AG04450 (cell line): ENCODE results near the gene OR10J1. TPM values are rescaled to one million over a fixed set of nuclear protein-coding genes. Genes with fewer than 3 reads are reported as not detected.

Experiments used
- CTCF ChIA-PET: fragments of 300-600, 350-600 bp; formaldehyde crosslinking; extraction: SDS; loops from one replicate; lab custom pipeline; 2022; ENCODE audit warnings: antibody characterized with exemption, inconsistent platforms; lab: Charles Lee
- POLR2A ChIA-PET: fragments of 350-600 bp; formaldehyde crosslinking; extraction: SDS; loops from one replicate; lab custom pipeline; 2021; ENCODE audit warnings: antibody characterized with exemption, inconsistent platforms; lab: Yijun Ruan, JAX
- DNase-seq: peaks from one replicate; pipeline ENCODE4 v3.0.0-alpha.2; 2011; ENCODE audit warnings: low read depth, low spot score
- H3K27ac ChIP-seq: one replicate; pipeline ENCODE4 v1.5.1; 2012; ENCODE audit warnings: low read depth, low read length, control low read depth
- H3K27me3 ChIP-seq: one replicate; pipeline ENCODE4 v1.6.0; 2012; ENCODE audit warnings: low read length; ENCODE audit not compliant: control insufficient read depth, insufficient read depth
- H3K4me3 ChIP-seq: 2 replicates; pipeline ENCODE4 v1.5.1; 2011; ENCODE audit warnings: mild to moderate bottlenecking, low read depth, low read length, control low read depth
- H3K9me3 ChIP-seq: 2 replicates; pipeline ENCODE4 v1.5.1; 2012; ENCODE audit warnings: low read length; ENCODE audit not compliant: control insufficient read depth, insufficient read depth
- CTCF ChIP-seq: IDR thresholded peaks from 2 replicates; pipeline ENCODE4 v1.5.1; 2011; ENCODE audit warnings: low read depth, low read length, control low read depth, inconsistent platforms
- polyA plus RNA-seq: library from polyadenylated mRNA; depleted of rRNA; stranded (reverse); fragments of >200 nt; gene quantifications from 2 replicates; pipeline ENCODE4 v1.2.3, GENCODE V29; 2011; rRNA removed

Gene OR10J1
- polyA plus RNA-seq, 1 experiment: not detected

DNA sequence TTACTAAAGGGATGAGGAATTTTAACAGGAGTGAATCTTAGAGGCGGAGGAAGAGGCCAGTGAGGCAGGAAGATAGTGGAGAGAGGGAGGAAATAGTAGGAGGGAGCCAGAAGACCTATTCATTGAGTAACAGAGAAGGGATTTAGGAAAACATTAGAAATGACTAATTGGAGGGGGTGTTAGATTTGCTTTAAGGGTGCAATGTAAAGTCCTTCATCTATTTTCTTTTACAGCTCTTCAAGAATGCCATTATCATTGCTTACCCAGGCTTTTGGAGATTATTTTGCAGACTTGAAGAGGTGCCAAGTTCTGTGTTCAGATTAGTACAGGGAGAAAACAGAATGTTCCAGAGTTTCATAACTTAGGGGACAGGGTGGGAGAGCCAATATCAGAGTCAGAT, 33.8 kb downstream of the OR10J1 start:
- no peak overlapping the region for H3K4me3 ChIP-seq
- H3K27me3 ChIP-seq: no peaks in the 10 kb centered on the region
- H3K27ac ChIP-seq: no peak overlapping the region
- DNase-seq: no peak
- CTCF ChIA-PET: no interaction called here
- POLR2A ChIA-PET: no interaction called here
- no peaks in the 10 kb centered on the region; the same call in 1 of the 2 replicates for H3K9me3 ChIP-seq
- no peak for TF ChIP-seq CTCF

GRCh38 chr1:159474926-159475325, 35.4 kb downstream of the OR10J1 start:
- TF ChIP-seq CTCF: no peak
- Histone ChIP-seq H3K27ac (no peak overlapping the region), H3K9me3 (no peaks in the 10 kb centered on the region; the same call in 1 of the 2 replicates), H3K27me3 (no peaks in the 10 kb centered on the region), H3K4me3 (no peak overlapping the region)
- ChIA-PET CTCF (no interaction called here), POLR2A (no interaction called here)
- no peak for DNase-seq

DNA sequence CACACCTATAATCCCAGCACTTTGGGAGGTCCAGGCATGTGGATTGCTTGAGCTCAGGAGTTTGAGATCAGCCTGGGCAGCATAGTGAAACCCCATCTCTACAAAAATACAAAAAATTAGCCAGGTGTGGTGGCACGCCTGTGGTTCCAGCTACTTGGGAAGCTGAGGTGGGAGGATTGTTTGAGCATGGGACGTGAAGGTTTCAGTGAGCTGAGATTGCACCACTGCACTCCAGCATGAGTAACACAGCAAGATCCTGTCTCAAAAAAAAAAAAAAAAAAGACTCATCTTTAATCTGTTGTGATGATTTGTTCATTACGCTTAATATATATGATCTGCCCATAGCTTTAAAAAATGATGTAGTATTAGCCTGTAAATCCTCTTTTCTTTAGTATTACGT, 44.0 kb downstream of the OR10J1 start:
- CTCF ChIA-PET: no interaction called here

More for the DNA sequence above, 44.0 kb downstream of the OR10J1 start:
- Histone ChIP-seq H3K9me3 (no peaks in the 10 kb centered on the region), H3K4me3 (no peak overlapping the region), H3K27me3 (no peaks in the 10 kb centered on the region), H3K27ac (no peak overlapping the region)
- DNase-seq: no peak
- TF ChIP-seq CTCF: no peak
- POLR2A ChIA-PET: no interaction called here

Other genes starting within 250 kb of the OR10J1 start
- not detected in 2 replicates for gene ACKR1, start 234.8 kb upstream of the OR10J1 start, polyA plus RNA-seq
- not detected in 2 replicates for gene FCER1A, start 137.4 kb upstream of the OR10J1 start, polyA plus RNA-seq
- not detected in 2 replicates for gene OR10J4, start 7.5 kb upstream of the OR10J1 start, polyA plus RNA-seq
- not detected in 2 replicates for gene OR10J5, start 96.3 kb downstream of the OR10J1 start, polyA plus RNA-seq
- gene APCS, start 148.1 kb downstream of the OR10J1 start, polyA plus RNA-seq: not detected in 2 replicates